Suppressor macrophage (primary cell): ENCODE measurements around the gene ID4.

Experiments
- DNase-seq, 4 experiments: peaks; one replicate each; pipeline ENCODE4 v3.0.0-alpha.2; 2020 to 2022

Gene ID4

DNA sequence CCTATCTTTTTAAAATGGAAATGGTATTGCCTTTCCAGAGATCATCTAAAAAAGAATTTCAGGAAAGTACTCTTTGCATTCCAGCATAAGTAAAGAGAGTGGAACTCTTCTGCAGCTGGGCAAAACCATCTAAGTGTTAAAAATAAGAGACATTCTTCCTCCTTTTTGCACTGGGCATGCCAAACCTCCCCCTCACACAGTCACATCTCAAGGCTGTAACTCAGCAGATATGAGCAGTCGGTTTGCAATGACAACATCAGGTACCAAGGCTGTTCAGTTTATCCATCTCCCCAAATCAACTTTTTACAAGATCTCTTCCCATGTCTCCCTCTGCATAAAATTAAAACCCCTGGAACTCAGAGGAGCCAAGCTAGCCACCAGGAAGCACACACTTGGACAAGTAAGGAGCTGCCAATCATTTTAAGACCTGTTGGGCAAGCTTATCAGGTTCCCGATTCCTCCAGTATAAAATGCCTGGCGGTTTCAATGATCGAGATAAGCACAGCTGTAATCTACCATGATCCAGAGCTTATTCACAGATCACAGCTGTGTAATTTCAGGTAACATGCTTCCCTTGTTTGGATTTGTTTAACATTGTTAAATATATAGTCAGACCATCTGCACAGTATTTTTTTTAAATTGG is 23.2 kb downstream of the ID4 start:
- DNase-seq = no peak

DNA sequence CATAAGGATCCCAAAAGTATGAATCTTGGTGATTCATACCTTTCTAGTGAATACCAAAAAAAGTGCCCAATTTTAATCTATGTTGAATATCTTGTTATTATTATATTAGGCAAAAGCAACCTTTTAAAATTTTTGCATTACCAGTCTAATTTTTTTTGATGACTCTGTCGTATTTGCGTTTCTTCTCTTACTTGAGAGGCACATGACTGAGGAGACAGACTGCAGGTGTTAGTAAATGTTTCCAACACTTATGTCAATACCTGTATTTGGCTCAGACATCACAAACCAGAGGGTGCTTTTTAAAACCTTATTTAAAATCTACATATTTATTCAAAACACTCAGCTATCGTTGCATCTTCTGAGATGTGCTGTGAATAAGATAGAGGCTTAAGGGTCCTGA is 27.1 kb downstream of the ID4 start:
- DNase-seq = no peak

DNA sequence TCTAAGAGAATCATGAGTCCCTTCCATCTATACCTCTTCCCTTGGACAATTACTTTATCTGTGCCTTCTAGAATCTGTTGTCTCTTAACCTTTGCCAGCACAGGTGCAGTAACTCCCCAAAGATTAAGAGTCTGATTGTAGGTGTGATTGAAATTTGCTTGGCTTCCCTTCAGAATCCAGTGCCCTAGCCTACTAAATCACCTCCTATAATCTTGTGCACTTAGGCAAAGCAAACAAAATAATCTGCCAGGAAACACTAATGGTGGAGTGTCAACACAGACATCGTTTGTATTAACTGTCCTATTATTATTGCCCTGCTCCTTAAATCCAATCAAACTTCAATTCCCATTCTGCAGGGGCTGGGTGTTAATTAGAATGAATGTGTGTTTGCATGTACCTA is 28.0 kb downstream of the ID4 start:
- no peak for DNase-seq

DNA sequence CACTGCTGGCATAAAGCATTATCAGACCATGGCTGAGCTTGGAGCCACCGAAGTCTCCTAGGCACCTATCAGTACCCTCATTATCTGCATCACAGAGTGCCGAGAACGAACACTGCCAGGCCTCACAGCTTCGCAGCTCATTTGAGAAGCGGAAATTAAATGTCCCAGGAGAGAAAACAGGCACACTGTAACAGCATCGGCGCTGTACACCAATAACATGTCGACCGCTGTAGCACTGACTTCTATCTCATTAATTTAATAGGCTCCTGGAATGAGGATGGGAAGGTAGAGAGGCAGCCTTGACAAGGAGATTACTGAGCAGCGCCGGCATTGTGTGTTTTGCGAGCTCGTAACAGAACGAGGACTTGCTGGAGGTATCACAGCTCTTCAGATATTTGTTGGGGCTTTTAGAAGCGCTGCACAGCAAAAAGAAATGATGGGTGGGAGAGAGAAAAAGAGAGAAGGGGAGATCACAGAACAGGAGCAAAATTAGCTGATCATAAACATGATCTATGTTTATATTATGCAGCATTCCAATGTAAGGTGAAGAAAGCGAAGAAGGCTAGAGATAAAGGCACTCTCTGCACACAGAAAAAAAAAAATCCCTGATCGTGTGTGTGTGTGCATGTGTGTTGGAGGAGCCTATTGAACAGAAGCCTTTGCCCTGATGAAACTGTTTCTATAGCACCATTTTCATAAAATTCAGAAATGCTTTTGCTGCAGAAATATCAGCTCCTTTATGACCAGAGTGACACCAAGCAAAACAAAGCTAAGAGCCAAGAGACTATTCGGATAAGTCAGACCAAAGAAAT is 29.2 kb downstream of the ID4 start:
- no peak for DNase-seq

DNA sequence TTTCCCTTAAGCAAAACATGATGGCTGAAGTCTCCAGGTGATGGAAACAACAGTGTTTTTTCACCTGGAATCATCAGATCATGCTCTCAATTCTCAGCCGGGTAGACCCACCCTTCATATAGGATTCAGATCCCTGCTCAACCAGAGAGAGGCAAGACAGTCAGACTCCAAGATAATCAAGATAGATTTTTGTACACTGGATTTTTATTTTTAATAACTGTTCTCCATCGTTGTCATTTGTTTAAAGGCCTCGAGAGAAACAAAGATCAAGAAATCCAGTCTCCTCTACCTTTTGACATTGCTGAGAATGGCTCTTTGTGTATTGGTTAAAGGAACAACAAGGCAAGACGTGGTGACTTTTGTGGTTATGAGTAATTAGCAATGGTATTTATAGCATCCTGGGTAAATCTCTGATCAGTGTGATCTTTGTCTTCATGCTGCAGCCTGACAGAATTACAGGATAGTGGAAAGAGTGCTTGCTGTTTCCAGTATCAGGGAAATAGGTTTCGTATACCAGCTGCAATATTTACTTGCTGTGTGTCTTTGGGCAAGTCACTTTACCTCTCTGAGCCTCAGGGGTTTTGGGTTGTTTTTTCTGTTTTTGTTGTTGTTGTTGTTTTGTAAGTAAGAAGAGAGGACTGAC is 29.9 kb downstream of the ID4 start:
- DNase-seq = no peak

DNA sequence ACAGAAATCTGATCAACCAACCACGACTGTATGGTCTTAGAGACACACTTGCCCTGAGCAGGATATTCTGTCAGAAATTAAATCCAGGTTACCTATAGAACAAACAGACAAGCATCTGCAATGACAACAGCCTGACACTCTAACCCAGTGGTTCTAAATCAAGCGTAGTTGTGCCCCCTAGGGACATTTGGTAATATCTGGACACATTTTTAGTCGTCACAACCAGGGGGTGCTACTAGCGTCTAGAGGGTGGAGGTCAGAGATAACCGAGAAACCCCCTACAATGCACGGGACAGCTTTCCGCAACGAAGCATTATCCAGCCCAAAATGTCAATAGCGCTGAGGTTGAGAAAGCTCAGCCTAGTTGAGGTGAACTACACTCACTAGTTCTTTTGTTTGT is 32.3 kb downstream of the ID4 start:
- no peak for DNase-seq

DNA sequence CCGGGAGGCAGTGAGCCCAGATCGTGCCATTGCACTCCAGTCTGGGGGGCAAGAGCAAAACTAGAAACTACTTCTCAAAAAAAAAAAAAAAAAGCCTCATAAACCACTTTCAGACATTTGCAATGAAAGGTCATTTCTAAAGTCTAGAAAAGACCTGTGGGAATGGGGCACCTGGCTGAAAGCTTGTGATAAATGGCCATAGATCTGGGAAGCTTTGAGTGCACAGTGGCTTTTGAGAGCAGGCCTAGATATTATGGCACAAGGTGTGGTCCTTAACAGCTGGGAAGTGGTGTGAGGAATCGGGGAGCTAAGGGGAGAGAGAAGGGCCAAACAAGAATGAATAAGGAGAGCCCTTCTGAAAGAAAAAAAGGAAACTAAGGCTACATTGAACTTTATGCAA is 33.2 kb downstream of the ID4 start:
- DNase-seq = no peak

DNA sequence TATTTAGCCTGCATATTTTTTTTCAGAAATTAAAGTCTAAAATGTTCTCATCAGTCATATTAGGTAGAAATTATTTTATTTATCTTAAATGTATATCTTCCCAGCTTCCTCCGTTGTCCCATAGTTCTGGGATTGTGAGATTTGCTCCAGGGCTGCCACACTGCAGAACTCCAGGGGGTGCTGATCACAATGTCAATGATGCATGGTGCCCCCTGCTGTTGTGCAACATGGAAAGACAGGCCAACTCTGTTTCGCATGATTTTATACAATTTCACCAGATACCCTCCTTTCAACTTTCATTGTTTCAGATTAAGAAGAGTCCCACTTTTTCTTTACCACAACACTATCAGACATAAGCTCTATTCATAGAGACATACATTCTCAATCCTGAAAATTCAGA is 35.9 kb downstream of the ID4 start:
- no peak for DNase-seq

DNA sequence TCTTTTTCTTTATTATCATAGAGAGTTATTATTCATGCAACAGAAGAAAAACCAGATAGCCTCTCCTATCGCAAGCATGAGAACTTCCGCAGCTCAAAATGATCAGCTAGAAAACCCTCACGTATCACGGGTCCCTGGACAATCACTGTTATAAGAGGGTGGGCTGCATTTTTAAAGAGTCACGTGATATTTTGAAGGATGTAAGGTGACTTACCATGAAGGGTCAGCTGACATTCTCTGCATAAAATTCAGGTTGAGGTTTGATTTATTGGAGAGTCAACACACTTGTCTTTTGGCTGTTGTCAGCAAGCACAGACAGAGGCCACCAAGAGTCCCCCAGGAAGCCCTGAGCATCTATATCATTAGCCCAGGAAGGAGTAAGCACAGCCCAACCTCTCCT is 39.5 kb downstream of the ID4 start:
- DNase-seq = no peak

DNA sequence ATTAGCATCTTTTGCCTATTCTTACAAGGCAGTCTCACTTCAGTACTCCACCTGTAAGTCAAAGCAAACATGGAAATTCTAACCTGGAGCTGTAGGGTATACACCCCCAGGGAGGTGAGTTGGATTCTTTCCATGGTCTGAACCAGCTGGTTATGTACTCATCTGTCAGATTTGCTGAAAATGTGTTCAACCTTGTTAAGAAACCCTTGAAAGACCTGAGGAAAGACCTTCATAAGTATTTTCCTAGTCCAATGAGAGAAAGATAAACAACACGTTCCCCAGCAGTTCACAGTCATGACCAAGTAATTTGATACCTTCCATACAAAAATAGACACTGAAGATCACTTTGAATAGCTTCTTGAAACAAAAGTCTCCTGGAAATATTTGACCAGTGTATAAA is 42.5 kb downstream of the ID4 start:
- no peak for DNase-seq

DNA sequence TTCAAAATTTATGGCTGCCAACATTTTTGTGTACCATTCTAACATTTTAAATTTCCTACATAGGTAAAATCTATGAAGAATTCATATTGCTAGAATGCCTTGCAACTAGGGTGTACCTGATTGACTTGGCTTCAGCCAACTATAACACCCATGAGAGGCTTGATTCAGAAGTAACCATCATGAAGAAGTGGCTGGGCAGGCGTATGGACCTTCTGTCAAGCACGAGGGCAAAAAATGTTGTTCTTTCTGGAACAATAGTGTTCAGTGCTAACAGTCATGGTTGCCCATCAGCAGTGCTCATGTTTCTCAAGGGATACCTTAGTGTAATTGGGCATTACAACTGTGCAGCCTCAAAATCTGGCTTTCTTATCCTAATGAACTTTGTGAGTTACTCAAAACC is 42.9 kb downstream of the ID4 start:
- no peak for DNase-seq

DNA sequence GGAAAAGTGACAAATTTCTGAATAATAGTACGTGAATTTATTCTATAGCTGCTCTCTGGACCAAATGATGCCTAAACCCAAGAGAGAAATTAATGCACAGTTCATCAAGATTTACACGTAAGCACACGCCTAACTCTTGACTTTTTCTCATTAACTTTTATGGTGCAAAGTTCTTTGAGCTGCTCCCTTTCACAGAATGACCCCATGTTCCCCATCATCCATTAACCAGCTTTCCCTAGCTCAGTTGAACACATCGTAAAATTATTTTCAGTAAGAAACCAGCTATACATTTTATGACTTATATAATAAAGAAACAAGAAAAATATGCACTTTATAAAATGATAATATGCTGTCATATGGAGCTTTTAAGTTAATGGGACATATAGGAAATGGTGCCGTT is 54.3 kb downstream of the ID4 start:
- DNase-seq = no peak
